Thyroid gland (tissue), 4 donors: ENCODE measurements around the gene SLC35E4.

Experiments
- CTCF ChIP-seq, 6 experiments: fragments of 200-600 bp in 3 of 6; fragments of 450-650 bp in 3 of 6; sonication (generic) in 3 of 6; IDR thresholded peaks; one replicate each; pipeline ENCODE4 v1.5.1; 2016 to 2019; ENCODE audit warnings: antibody characterized with exemption in 6 of 6, mild to moderate bottlenecking in 2 of 6, inconsistent platforms in 1 of 6, moderate library complexity in 1 of 6
- POLR2A ChIP-seq, 2 donors: fragments of 450-650 bp; IDR thresholded peaks; one replicate each; pipeline ENCODE4 v1.6.1; 2017; ENCODE audit warnings: antibody characterized with exemption in 2 of 2, mild to moderate bottlenecking in 2 of 2, moderate library complexity in 1 of 2

DNA sequence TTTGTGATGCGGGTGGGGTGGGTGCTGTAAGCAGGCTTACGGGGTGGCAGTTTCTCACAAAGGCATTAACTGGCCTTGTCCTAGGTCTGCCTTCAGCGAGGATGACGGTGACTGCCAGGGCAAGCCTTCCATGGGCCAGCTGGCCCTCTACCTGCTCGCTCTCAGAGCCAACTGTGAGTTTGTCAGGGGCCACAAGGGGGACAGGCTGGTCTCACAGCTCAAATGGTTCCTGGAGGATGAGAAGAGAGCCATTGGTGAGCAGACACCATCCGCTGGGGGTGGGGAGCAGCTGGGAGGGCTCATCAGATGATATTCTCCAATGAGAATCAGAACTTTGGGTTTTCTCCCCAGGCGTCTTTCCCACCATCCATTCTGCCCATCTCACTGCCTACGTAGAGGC, 22.8 kb upstream of the SLC35E4 start:
- TF ChIP-seq POLR2A (IDR thresholded peaks at IDR 0.05): no peak
- TF ChIP-seq CTCF (IDR thresholded peaks at IDR 0.05): no peak
